ENCODE data around the gene PLPPR1. TPM values are rescaled to one million over a fixed set of nuclear protein-coding genes. Genes with fewer than 3 reads are reported as not detected.

The PLPPR1 gene
- total and polyA plus RNA-seq, 2 donors (not counting 3 experiments of a cell fraction or from before 2014, with no cell fraction given): 0.18 to 0.50 TPM

- ChIA-PET CTCF (interaction anchor here (0.5 to 5.9 kb wide), 4 partner anchors 14 to 217 kb away, joined by 3 to 101 read pairs (median 5); no protein-coding TSS in a partner anchor), POLR2A (interaction anchor here (0.6 kb wide), 1 partner anchor 22 kb away, joined by 4 read pairs; no protein-coding TSS in a partner anchor)
- H3K9me1 ChIP-seq (replicated peaks; ENCODE audit: control insufficient read depth, extremely low read depth, insufficient read depth, low read length): no peaks in the 10 kb centered on the region
- no peaks in the 10 kb centered on the region for H3K79me2 ChIP-seq (ENCODE audit: control insufficient read depth, insufficient read depth, low read length)
- DNase-seq (ENCODE audit: low read depth, low spot score): no peak
- H3K4me1 ChIP-seq (ENCODE audit: control insufficient read depth, extremely low read depth, insufficient read depth, low read length): peaks cover 20% of the 10 kb centered on the region
- H2AFZ ChIP-seq (ENCODE audit: low read depth, low read length): no peak overlapping the region
- H3K9ac ChIP-seq (replicated peaks; ENCODE audit: extremely low read depth, insufficient read depth, low read length): no peak overlapping the region
- no peaks in the 10 kb centered on the region for H4K20me1 ChIP-seq (replicated peaks; ENCODE audit: control insufficient read depth, extremely low read depth, insufficient read depth, low read length)
- dilution Hi-C loops (cut with MboI; ENCODE audit: extremely low pct_ligation_motif_present, low sequenced_read_pairs): no loop called here
- H3K27me3 ChIP-seq (ENCODE audit: control insufficient read depth in 2 of 2, insufficient read depth in 2 of 2, low read length in 2 of 2): no peaks in the 10 kb centered on the region
- TF ChIP-seq FOS (IDR thresholded peaks at IDR 0.05; ENCODE audit: borderline replicate concordance, insufficient read depth, low read length) (no peak), EZH2 (IDR thresholded peaks at IDR 0.05; ENCODE audit: borderline replicate concordance, low read depth, low read length, severe bottlenecking) (no peak), POLR2A (IDR thresholded peaks at IDR 0.05; ENCODE audit: low read depth, low read length) (no peak), CTCF (IDR thresholded peaks at IDR 0.05; ENCODE audit: extremely low read depth in 1 of 2, insufficient read depth in 1 of 2, low read depth in 1 of 2, low read length in 2 of 2) (no peak), JUN (IDR thresholded peaks at IDR 0.05; ENCODE audit: borderline replicate concordance, insufficient read depth, insufficient read length, low read depth) (no peak), GATA2 (IDR thresholded peaks at IDR 0.05; ENCODE audit: insufficient read depth, insufficient read length, low read depth, low read length) (no peak), MYC (IDR thresholded peaks at IDR 0.05; ENCODE audit: low read depth, low read length) (no peak), MAX (IDR thresholded peaks at IDR 0.05; ENCODE audit: insufficient read depth, insufficient read length) (no peak), POLR2AphosphoS5 (IDR thresholded peaks at IDR 0.05; ENCODE audit: insufficient read depth, low read depth, low read length) (no peak)
- no peak overlapping the region for H3K27ac ChIP-seq (ENCODE audit: insufficient read depth, low read depth, low read length)
- intact Hi-C loops (cut with micrococcal nuclease): no loop called here
- no peaks in the 10 kb centered on the region for H3K9me3 ChIP-seq (replicated peaks; ENCODE audit: control insufficient read depth, insufficient read depth, low read length)
- H3K36me3 ChIP-seq (ENCODE audit: control insufficient read depth in 2 of 2, extremely low read depth in 1 of 2, insufficient read depth in 2 of 2, low read length in 2 of 2): no peaks in the 10 kb centered on the region
- no peak overlapping the region for H3K4me3 ChIP-seq (replicated peaks in 1 of 3; ENCODE audit: insufficient read depth in 1 of 3, low read depth in 1 of 3, low read length in 3 of 3)
- no peak for FAIRE-seq
- BruUV-seq (replicated peaks): no TSS peak
- no peak overlapping the region for H3K4me2 ChIP-seq (ENCODE audit: insufficient read depth, low read length)
These were observed 66.2 kb downstream of the PLPPR1 start for GRCh38 chr9:101094686-101095085.
